H1 (cell line): ENCODE measurements around the gene LARGE2. TPM values are rescaled to one million over a fixed set of nuclear protein-coding genes. Genes with fewer than 3 reads are reported as not detected.

Experiments used
- CTCF ChIA-PET: fragments of 300-600 bp; sonication (Branson Sonifier 250); formaldehyde crosslinking; loops from one replicate; lab custom pipeline; 2021; ENCODE audit not compliant: partially characterized antibody; lab: Charles Lee
- POLR2A ChIA-PET: fragments of 300-600 bp; sonication (Branson Sonifier 250); formaldehyde crosslinking; loops from one replicate; lab custom pipeline; 2021; ENCODE audit warnings: inconsistent platforms; ENCODE audit not compliant: partially characterized antibody; lab: Charles Lee
- DNase-seq, 2 experiments: peaks; one replicate each; pipeline versions ENCODE4 v3.0.0 to v3.0.0-alpha.2; 2010 to 2022; ENCODE audit warnings: low spot score in 2 of 2, low read depth in 1 of 2, mixed read lengths in 1 of 2
- FAIRE-seq: peaks from 2 replicates; lab custom pipeline; 2011; peaks lifted over from hg19 to GRCh38; lab: Jason Lieb, UNC
- H2AFZ ChIP-seq: 2 replicates; pipeline ENCODE4 v1.8.1; 2012; ENCODE audit warnings: low read length, inconsistent platforms
- H2AK5ac ChIP-seq: 2 replicates; pipeline ENCODE4 v1.6.1; 2013; ENCODE audit warnings: low read depth, low read length
- H2BK120ac ChIP-seq: replicated peaks from 2 replicates; pipeline ENCODE3; 2013; ENCODE audit warnings: low read depth, low read length, inconsistent platforms
- H2BK12ac ChIP-seq: 2 replicates; pipeline ENCODE4 v1.6.1; 2013; ENCODE audit warnings: low read depth, low read length
- H2BK15ac ChIP-seq: 2 replicates; pipeline ENCODE4 v1.6.1; 2013; ENCODE audit warnings: low read length
- H2BK20ac ChIP-seq: 2 replicates; pipeline ENCODE4 v1.6.1; 2013; ENCODE audit warnings: low read length
- H2BK5ac ChIP-seq: 2 replicates; pipeline ENCODE4 v1.6.1; 2013; ENCODE audit warnings: low read depth, low read length
- H3K14ac ChIP-seq: 2 replicates; pipeline ENCODE4 v1.6.1; 2013; ENCODE audit warnings: inconsistent platforms; ENCODE audit not compliant: insufficient read length
- H3K18ac ChIP-seq: 2 replicates; pipeline ENCODE4 v1.6.1; 2013; ENCODE audit warnings: low read length; ENCODE audit errors: extremely low read depth
- H3K23ac ChIP-seq: 2 replicates; pipeline ENCODE4 v1.6.1; 2013; ENCODE audit warnings: inconsistent platforms; ENCODE audit not compliant: insufficient read length
- H3K23me2 ChIP-seq: 2 replicates; pipeline ENCODE4 v1.6.1; 2013; ENCODE audit warnings: low read depth, low read length
- H3K27ac ChIP-seq: 2 replicates; pipeline ENCODE4 v1.6.1; 2011; ENCODE audit warnings: low read depth, low read length, inconsistent platforms
- H3K27me3 ChIP-seq, 4 experiments: replicated peaks in 1 of 4; 1 replicate in 1 of 4; 2 replicates in 3 of 4; pipeline versions ENCODE4 v1.6.1 to v1.8.1; 2011 to 2013; ENCODE audit warnings: low read length in 3 of 4, mild to moderate bottlenecking in 3 of 4, inconsistent platforms in 2 of 4, mixed read lengths in 2 of 4, moderate library complexity in 1 of 4; ENCODE audit not compliant: control insufficient read depth in 3 of 4, insufficient read depth in 3 of 4; ENCODE audit errors: extremely low read depth in 1 of 4
- H3K36me3 ChIP-seq, 4 experiments: 2 replicates each; pipeline versions ENCODE4 v1.6.1 to v1.8.1; 2011 to 2013; ENCODE audit warnings: mild to moderate bottlenecking in 4 of 4, low read length in 3 of 4, moderate library complexity in 2 of 4, control low read depth in 1 of 4, inconsistent platforms in 1 of 4; ENCODE audit not compliant: insufficient read depth in 4 of 4, control insufficient read depth in 2 of 4
- H3K4ac ChIP-seq: replicated peaks from 2 replicates; pipeline ENCODE3; 2013; ENCODE audit warnings: low read length, low read depth, mixed read lengths, inconsistent platforms; ENCODE audit not compliant: insufficient read length
- H3K4me1 ChIP-seq, 4 experiments: replicated peaks in 1 of 4; 1 replicate in 1 of 4; 2 replicates in 3 of 4; pipeline versions ENCODE4 v1.6.1 to v1.8.1; 2011 to 2013; ENCODE audit warnings: low read length in 3 of 4, inconsistent platforms in 2 of 4, mixed read lengths in 1 of 4; ENCODE audit not compliant: insufficient read depth in 4 of 4, control insufficient read depth in 3 of 4
- H3K4me2 ChIP-seq, 2 experiments: 2 replicates each; pipeline versions ENCODE4 v1.6.1 to v1.8.1; 2011 to 2013; ENCODE audit warnings: low read depth in 2 of 2, low read length in 2 of 2, control low read depth in 1 of 2, inconsistent platforms in 1 of 2, mild to moderate bottlenecking in 1 of 2; ENCODE audit not compliant: insufficient read depth in 1 of 2
- H3K4me3 ChIP-seq, 4 experiments: fragments of 200-600, 300-600 bp in 1 of 4; sonication (generic), shearing (Covaris generic), sonication (Bioruptor Twin) in 1 of 4; 2 replicates each; pipeline versions ENCODE4 v1.5.1 to v1.8.1; 2011 to 2016; ENCODE audit warnings: low read length in 4 of 4, low read depth in 3 of 4, control low read depth in 2 of 4, inconsistent platforms in 2 of 4, mild to moderate bottlenecking in 2 of 4, mixed read lengths in 1 of 4, moderate library complexity in 1 of 4; ENCODE audit not compliant: insufficient read depth in 2 of 4; ENCODE audit errors: extremely low read depth in 1 of 4
- H3K56ac ChIP-seq: replicated peaks from 2 replicates; pipeline ENCODE3; 2013; ENCODE audit warnings: low read depth, mild to moderate bottlenecking, mixed read lengths, low read length, inconsistent platforms; ENCODE audit not compliant: insufficient read length
- H3K79me1 ChIP-seq: 2 replicates; pipeline ENCODE4 v1.6.1; 2013; ENCODE audit warnings: low read depth, low read length, control low read depth
- H3K79me2 ChIP-seq, 2 experiments: 2 replicates each; pipeline versions ENCODE4 v1.6.1 to v1.8.1; 2012 to 2013; ENCODE audit warnings: low read length in 2 of 2, mild to moderate bottlenecking in 2 of 2, inconsistent platforms in 1 of 2; ENCODE audit not compliant: insufficient read depth in 2 of 2, control insufficient read depth in 1 of 2
- H3K9ac ChIP-seq, 4 experiments: replicated peaks in 1 of 4; 1 replicate in 1 of 4; 2 replicates in 3 of 4; pipeline versions ENCODE4 v1.6.1 to v1.8.1; 2011 to 2013; ENCODE audit warnings: low read depth in 3 of 4, low read length in 3 of 4, control low read depth in 2 of 4, mild to moderate bottlenecking in 2 of 4, moderate library complexity in 2 of 4, inconsistent platforms in 1 of 4; ENCODE audit errors: extremely low read depth in 1 of 4
- H3K9me3 ChIP-seq, 2 experiments: 2 replicates each; pipeline versions ENCODE4 v1.6.1 to v1.8.1; 2012 to 2013; ENCODE audit warnings: mild to moderate bottlenecking in 2 of 2, moderate library complexity in 2 of 2, control low read depth in 1 of 2, inconsistent platforms in 1 of 2, low read depth in 1 of 2, low read length in 1 of 2, mixed read lengths in 1 of 2; ENCODE audit not compliant: insufficient read depth in 2 of 2
- H4K20me1 ChIP-seq, 2 experiments: replicated peaks in 1 of 2; 2 replicates each; pipeline versions ENCODE3 to v1.8.1; 2011 to 2013; ENCODE audit warnings: inconsistent platforms in 2 of 2, low read length in 2 of 2, mild to moderate bottlenecking in 1 of 2; ENCODE audit not compliant: insufficient read depth in 2 of 2, control insufficient read depth in 1 of 2
- H4K5ac ChIP-seq: 2 replicates; pipeline ENCODE4 v1.6.1; 2013; ENCODE audit warnings: low read length, low read depth, mixed read lengths, inconsistent platforms; ENCODE audit not compliant: insufficient read length
- H4K8ac ChIP-seq: 2 replicates; pipeline ENCODE4 v1.8.0; 2013; ENCODE audit warnings: mild to moderate bottlenecking, moderate library complexity, low read length, inconsistent platforms; ENCODE audit not compliant: insufficient read depth; ENCODE audit errors: extremely low read depth
- H4K91ac ChIP-seq: replicated peaks from 2 replicates; pipeline ENCODE3; 2013; ENCODE audit warnings: low read length, mixed read lengths, inconsistent platforms; ENCODE audit not compliant: insufficient read length
- BRCA1 ChIP-seq: IDR thresholded peaks from 2 replicates; pipeline ENCODE4 v1.6.1; 2012; ENCODE audit warnings: low read depth, low read length, improper control_type of control experiment
- JUN ChIP-seq: IDR thresholded peaks from 2 replicates; pipeline ENCODE4 v1.6.1; 2011; ENCODE audit warnings: low read depth, mild to moderate bottlenecking, improper control_type of control experiment, low read length
- SUZ12 ChIP-seq: fragments of 200-600 bp; sonication (generic); IDR thresholded peaks from 2 replicates; pipeline ENCODE4 v1.6.1; 2012; ENCODE audit warnings: mild to moderate bottlenecking, inconsistent platforms, low read length, moderate library complexity, mixed read lengths
- ZNF274 ChIP-seq: IDR thresholded peaks from 2 replicates; pipeline ENCODE4 v1.7.0; 2012; ENCODE audit warnings: low read length, borderline replicate concordance; ENCODE audit errors: extremely low read depth
- WGBS, 2 experiments: shearing (Covaris generic) in 1 of 2; methylation state at CpG; one replicate each; pipeline versions ENCODE4 v1.1.6 to v1.1.7; 2013 to 2015; ENCODE audit warnings: low lambda C conversion rate in 2 of 2, mixed read lengths in 2 of 2, inconsistent platforms in 1 of 2, low coverage in 1 of 2, missing lambda C conversion rate in 1 of 2; ENCODE audit not compliant: insufficient replicate concordance in 2 of 2, insufficient coverage in 1 of 2, insufficient read length in 1 of 2; ENCODE audit errors: extremely low coverage in 1 of 2, missing lambda C conversion rate in 1 of 2; 5-methylcytosine and 5-hydroxymethylcytosine counted together
- polyA plus RNA-seq, 7 experiments: library from polyadenylated mRNA; depleted of rRNA in 3 of 7; stranded (reverse) in 5 of 7; unstranded in 2 of 7; fragments of >200 nt in 5 of 7; fragments of 200-250 nt in 2 of 7; gene quantifications; 1 replicate in 5 of 7; 2 replicates in 1 of 7; 4 replicates in 1 of 7; pipeline versions ENCODE4 v1.2.1 to v1.2.3, GENCODE V29; 2011 to 2013; ENCODE audit warnings: missing spikeins in 2 of 7, mixed read lengths in 2 of 7
- total RNA-seq: library from RNA; stranded (reverse); fragmentation: NEBNext Ultra II Directional; extraction: Animal tissue kit (Norgen Biotek cat#: 25700); gene quantifications from 2 replicates; pipeline ENCODE4 v1.2.1, GENCODE V29; 2021

The LARGE2 gene
- total and polyA plus RNA-seq, 2 of the 8 experiments (the other 6 are each of a cell fraction or from before 2014, with no cell fraction given) = 111 to 137 TPM

DNA sequence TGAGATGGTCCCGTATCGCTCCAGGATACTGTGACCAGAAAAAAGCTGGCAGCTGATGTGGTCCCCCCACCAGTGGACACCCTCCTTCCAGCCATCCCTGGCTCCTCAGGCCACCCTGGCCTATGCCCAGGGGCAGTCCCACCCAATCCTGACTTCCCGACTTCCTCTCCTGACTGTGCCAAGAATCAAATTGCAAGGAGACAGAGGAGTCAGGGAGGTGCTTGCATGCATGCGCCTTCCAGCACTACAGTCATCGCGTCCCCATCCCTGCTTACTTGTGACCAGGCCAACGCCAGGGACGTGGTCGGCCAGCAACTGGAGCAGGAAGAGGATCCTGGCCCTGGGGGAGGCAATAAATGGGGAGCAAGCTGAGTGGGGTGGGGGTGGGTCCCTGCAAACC lies 11.8 kb upstream of the LARGE2 start:
- no peak for FAIRE-seq
- no peak overlapping the region for H4K5ac ChIP-seq
- CTCF ChIA-PET = interaction anchor here (0.9 to 1.9 kb wide), 4 partner anchors 12 to 55 kb away, joined by 3 to 5 read pairs (median 3); no protein-coding TSS in a partner anchor
- peaks cover 2 to 19% of the 10 kb centered on the region in 2 experiments for H4K20me1 ChIP-seq
- H3K18ac ChIP-seq = no peak overlapping the region
- no peak for TF ChIP-seq SUZ12
- no peak for TF ChIP-seq BRCA1
- no peak for TF ChIP-seq ZNF274
- no peak for TF ChIP-seq JUN
- TF ChIP-seq, all 59 proteins: peak for 0
- H3K27ac ChIP-seq = no peak overlapping the region
- no peak overlapping the region for H2BK20ac ChIP-seq
- H3K4me3 ChIP-seq = no peak overlapping the region
- H2AK5ac ChIP-seq = no peak overlapping the region
- H2BK120ac ChIP-seq = no peak overlapping the region
- H3K14ac ChIP-seq = no peak overlapping the region
- H2BK12ac ChIP-seq = no peak overlapping the region
- peaks cover 3 to 22% (median 16%) of the 10 kb centered on the region in 4 experiments; a peak in 7 of 8 replicates for H3K36me3 ChIP-seq
- H3K4me1 ChIP-seq = no peaks in the 10 kb centered on the region; a peak in 1 of 7 replicates
- peaks cover 2% of the 10 kb centered on the region; the same call in 1 of the 2 replicates for H3K79me1 ChIP-seq
- H3K56ac ChIP-seq = no peak overlapping the region
- H3K9ac ChIP-seq = no peak overlapping the region
- no peak overlapping the region for H2AFZ ChIP-seq
- no peak overlapping the region for H4K8ac ChIP-seq
- no peak overlapping the region for H3K4ac ChIP-seq
- no peak overlapping the region for H2BK5ac ChIP-seq
- WGBS, 2 experiments = 95% methylated on average over 9 of the region's 9 CpGs; no CpG with 5 or more reads in 1 of the 2 experiments
- no peaks in the 10 kb centered on the region for H3K9me3 ChIP-seq
- DNase-seq = no peak
- no peak overlapping the region for H2BK15ac ChIP-seq
- no peak overlapping the region for H4K91ac ChIP-seq
- no peak overlapping the region for H3K4me2 ChIP-seq
- no peak overlapping the region for H3K23ac ChIP-seq
- H3K23me2 ChIP-seq = 0 out of 2 replicates have a peak, but pooled peaks cover 2% of the 10 kb centered on the region
- POLR2A ChIA-PET = interaction anchor here (0.8 kb wide), 1 partner anchor 20 kb away, joined by 4 read pairs; no protein-coding TSS in a partner anchor
- no peaks in the 10 kb centered on the region for H3K27me3 ChIP-seq
- H3K79me2 ChIP-seq = no peaks in the 10 kb centered on the region
